Sigmoid colon (tissue), 3 donors: ENCODE data around the gene ZBTB21.

Experiments
- CTCF ChIP-seq, 4 experiments: fragments of 450-650 bp in 3 of 4; fragments of 200-600 bp in 1 of 4; IDR thresholded peaks; one replicate each; pipeline ENCODE4 v1.5.1; 2016 to 2019; ENCODE audit warnings: antibody characterized with exemption in 4 of 4, mild to moderate bottlenecking in 3 of 4, moderate library complexity in 2 of 4
- POLR2A ChIP-seq, 2 donors: fragments of 450-650 bp; IDR thresholded peaks; one replicate each; pipeline ENCODE4 v1.6.1; 2016; ENCODE audit warnings: antibody characterized with exemption in 2 of 2, mild to moderate bottlenecking in 2 of 2, moderate library complexity in 2 of 2

- no peak for TF ChIP-seq CTCF (IDR thresholded peaks at IDR 0.05)
- no peak for TF ChIP-seq POLR2A (IDR thresholded peaks at IDR 0.05)
These were observed 64.2 kb downstream of the ZBTB21 start for GRCh38 chr21:41945982-41946381.
